ENCODE results near the gene UPK2.

The UPK2 gene

DNA sequence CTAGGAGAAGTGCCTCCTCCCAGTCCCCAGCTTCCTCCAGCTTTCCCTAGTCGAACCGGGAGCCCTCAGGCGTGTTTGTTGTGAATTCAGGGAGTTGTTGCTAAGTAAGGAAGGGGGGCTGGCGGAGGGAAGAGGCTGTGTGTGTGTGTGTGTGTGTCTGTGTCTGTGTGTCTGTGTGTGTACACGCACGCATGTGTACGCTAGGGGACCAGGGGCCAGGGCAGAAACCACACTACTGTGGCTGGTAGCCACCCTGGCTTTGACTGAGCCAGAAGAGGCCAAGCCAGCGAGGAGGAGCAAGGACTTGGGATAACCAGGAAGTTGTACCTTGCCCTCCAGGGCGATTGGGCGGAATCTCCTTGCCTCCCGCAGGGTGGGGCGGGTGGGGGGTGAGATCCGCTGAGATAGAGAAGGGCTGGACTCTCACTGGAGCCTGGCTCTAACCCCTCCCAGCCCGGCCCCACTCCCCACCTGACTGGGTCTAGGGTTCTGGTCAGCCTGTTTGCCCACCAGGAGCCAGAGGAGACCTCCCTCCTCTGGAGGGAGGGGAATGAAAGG lies 37.9 kb upstream of the UPK2 start:
- no peak for DNase-seq

DNA sequence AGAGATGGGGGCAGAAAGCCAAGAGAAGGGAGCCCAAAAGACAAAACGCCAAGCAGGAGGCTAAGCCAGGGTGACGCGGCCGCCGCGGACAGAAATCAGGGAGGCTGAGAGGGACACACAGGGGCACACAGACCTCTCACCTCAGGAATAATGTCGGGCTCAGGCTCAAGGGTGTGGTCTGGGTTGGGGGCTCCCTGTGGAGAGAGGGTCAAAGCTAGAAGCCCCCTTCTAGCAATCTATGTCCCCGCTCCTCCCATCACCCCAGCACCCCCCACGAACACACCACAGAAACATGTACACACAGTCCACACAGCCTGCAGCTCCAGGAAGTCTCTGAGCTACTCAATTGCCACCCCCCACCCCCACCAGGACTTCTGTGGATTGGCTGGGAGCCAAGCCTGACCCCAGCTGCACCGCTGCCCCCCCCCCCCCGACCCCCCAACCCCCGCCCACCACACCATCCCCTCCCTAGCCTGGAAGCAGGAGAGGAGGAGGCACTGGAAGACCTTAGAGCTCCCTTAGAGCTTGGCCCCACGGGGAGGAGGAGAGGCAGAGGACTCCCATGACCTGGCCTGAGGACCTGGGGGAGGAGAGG lies 37.3 kb upstream of the UPK2 start:
- no peak for DNase-seq

GRCh38 chr11:118921121-118921928 lies 34.8 kb upstream of the UPK2 start:
- DNase-seq, result no peak

DNA sequence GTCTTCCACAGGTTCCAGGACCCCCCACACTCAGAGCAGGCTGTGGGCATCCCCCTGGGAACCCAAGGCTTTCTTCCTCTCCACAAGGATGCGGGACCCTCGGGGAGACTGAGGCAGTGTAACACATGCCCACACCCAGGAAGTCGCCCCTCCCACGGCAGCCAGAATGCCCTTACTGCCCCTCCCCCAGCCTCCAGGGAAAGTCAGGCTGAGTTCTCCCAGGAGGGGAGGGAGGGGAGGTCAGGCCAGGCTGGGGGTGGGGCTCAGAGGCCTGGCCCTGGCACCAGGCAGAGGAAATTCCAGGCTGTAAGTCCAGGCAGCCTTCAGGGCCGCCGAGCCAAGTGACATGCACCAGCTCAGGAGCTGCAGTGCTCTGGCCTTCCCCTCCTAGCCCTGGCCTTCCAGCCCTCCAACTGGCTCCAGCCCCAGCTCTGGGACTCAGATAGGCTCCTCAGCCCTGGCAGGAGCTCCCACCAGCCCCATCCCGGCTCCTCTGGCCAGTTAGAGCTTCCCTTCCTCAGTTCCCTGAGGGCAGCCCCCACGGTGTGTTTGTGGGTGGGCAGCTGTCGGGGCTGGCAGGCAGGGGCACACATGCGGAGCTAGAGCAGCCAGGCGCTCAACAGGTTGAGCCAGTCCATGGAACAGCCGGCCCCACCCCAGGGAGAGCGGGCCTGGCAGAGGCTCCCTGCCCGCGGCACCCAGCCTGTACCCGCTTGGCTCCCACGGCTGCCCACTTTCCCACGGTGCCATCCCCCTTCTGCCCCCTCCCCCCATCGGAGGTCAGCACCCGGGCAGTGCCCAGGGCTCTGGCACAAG lies 34.0 kb upstream of the UPK2 start:
- no peak for DNase-seq

GRCh38 chr11:118922745-118923627 lies 33.1 kb upstream of the UPK2 start:
- no peak for DNase-seq

GRCh38 chr11:118923721-118924587 lies 32.1 kb upstream of the UPK2 start:
- DNase-seq, result no peak

GRCh38 chr11:118924591-118925585 lies 31.2 kb upstream of the UPK2 start:
- peak; percentile 46 for DNase-seq

- no peak for DNase-seq
Measured at GRCh38 chr11:118927554-118928100, 28.5 kb upstream of the UPK2 start.

DNA sequence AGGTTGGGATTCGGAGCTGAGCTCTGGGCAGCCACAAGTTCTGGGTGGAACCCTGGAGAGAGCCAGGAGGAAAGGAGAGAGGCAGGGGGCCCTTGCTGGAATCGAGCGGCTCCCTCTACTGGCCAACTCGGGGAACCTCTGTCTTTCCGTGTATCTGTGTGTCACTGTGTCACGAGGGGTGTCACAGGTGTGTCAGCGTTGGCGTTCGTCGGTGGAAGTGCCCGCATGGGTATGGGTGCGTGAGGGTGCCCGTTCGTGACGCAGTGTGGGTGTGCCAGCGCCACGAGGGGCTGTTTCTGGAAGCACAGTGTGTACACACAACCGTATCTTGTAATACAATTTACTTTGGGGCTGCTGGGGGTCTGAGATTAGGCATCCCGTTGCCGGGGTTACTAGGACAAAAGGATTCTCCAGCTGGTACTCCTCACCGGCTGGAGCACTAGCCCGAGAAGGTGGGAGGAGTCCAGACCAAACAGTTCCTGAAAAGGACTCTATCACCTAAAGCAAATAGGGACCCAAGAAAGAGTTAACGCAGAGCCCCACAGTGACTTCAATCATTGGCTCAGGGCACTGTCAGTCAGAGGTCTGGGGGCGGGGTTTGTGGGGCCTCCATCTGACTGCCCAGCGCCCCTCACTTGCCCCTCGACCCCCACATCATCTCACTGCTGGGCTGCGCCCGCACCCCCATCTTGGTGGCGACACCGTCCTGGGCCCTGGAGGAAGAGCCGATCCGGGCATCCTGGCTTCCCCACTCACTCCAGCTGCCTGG lies 27.8 kb upstream of the UPK2 start:
- DNase-seq, result peak; percentile 92

DNA sequence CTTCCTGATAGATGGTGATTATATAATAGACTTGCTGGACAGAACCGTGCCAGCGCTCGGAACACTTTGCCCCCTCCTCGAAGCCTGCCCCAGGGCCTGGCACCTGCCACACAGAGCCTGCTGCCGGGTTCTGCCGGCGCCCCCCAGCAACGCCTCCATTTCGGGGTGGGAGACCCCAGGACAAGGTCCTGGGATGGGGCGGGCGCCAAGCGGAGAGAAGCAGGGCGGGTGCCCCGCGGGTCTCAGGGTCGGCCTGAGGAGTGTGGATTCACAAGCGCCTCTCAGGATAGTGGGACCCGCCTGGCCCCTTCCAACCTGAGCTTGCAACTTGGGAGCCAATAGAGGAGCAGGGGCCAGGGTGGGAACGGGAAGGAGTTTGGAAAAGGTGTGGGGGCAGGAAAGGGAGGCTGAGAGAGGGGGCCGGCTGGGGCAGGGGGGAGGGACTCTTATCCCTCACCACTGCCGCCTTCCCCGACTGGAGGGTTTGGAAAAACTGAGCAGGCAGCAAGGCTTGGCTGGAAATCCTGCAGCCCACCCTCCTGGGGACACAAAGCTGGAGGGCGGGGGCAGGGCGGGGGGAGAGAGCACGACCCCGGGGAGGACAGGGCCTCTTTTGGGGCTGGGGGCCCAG lies 27.1 kb upstream of the UPK2 start:
- peak; percentile 77 for DNase-seq

GRCh38 chr11:118929501-118930093 lies 26.5 kb upstream of the UPK2 start:
- DNase-seq, result peak; percentile 84

DNA sequence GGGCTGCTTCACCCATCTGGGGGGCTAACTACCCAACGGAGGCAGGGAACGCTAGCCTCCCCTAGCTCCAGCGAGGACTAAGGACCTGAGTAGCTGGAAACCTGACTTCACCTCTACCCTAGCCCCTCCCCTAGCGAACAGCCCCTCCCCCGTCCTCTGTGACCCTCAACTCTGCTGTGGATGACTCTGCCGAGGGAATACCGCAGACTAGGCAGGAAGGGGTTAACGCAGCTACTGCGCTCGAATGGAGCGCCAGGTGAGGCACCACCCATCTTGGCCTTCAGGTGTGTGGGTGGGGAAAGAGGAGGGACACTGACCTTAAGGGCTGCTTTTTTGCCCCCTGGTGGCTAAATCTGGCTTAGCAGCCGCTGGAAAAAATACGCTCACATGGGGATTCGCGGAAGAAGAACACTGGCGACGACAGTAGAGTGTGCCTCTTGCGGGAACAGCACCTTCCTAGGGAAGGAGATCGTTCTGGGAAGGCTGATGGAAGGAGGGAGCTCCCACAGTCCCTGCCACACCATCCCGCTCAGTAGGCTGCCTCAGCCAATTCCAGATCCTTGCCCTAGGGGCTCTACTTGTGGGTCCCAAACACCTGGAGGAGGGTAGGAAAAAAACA lies 25.9 kb upstream of the UPK2 start:
- DNase-seq, result peak; percentile 97

- DNase-seq, result no peak
Measured at GRCh38 chr11:118931571-118931970, 24.5 kb upstream of the UPK2 start.

- DNase-seq, result no peak
Measured at GRCh38 chr11:118933486-118933885, 22.6 kb upstream of the UPK2 start.

DNA sequence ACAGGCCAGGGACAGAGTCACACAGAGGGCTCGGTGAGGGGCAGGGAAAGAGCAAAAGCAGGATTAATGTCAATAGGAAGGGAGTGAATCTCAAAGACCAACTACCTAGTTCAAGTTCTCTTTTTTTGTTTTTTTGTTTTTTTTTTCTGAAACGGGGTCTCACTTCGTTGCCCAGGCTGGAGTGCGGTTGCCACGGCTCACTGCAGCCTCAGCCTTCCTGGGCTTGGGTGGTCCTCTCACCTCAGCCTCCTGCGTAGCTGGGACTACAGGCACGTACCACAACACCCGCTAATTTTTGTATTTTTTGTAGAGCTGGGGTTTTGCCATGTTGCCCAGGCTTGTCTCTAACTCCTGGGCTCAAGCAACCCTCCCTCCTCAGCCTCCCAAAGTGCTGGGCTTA lies 20.7 kb upstream of the UPK2 start:
- DNase-seq, result no peak

DNA sequence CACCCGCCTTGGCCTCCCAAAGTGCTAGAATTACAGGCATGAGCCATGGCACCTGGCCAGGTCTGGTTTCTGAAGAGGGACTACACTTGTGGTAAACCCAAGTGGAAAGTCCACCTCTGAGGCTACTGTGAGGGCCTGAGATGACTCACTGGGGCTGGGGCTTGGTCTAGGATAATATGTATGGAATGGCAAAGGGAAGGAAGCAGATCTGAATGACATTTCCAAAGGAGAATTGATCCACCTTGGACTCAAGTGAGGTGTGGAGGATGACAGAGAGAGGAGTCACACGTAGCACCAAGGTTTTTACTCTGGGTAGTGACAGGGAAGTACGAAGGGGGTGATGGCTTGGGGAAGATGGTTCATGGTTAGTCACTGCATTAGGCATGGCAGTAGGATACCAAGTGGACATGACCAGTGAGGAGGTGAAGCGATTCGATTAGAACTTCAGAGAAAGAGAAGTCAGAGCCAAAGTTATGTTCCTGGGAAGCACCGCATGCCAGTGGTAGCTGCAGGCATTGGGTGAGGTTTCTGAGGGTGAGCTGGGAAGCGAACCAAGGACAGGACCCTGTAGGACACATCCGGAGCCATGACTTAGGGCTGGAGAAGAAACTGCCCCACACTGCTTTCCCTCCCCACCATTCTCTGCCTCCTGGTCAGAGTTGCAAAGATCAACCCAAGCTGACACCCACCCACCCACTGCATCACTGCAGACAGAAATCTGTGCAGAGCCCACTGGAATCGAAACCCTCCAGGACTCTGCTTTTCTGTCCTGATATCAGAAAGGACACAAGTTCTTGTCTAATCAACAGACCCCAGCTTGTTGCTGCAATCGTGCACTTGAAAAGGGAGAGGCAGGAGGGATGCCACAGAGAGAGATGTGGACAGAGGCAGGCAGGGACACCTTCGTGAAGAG lies 17.4 kb upstream of the UPK2 start:
- no peak for DNase-seq
